ENCODE data around the gene CCT6B.

CCT6B gene

DNA sequence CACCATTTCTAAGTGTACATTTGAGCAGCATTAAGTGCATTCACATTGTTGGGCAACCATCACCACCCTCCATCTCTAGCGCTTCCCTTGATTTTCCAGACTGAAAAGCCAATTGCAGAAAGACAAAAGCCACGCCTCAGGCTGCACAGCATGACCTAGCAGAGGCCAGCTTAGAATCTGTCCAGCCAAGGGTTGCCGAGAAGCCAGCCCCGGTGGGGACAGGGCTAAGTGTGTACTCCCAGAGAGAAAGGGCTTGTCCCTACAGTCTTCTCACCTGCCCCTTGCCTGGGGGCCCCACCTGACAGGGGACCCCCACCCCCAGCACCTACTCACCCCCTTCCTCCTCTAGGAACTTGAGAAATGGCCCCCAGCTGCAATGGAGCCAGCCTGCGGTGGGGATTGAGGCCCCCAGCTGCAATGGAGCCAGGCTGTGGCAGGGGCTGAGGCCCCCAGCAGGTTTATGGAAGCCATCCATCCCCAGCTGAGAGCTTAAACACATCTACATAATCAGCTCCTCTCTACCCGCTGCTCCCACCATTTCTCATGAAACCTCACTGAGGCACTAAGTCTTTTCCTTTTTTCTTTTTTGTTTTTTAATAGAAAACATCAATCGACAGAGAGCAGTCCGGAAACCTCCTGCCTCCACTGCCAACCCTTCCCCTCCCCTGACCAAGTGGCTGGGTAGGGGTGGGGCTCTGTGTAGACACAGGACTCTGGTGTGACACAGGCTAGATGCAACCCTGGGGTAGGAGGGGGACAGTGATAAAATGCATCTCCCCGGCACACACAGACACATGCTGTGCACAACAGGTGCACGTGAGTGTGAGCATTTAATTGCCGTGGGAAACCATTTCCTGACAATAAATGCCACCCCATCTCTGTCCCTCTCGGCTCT, 77.9 kb downstream of the CCT6B start:
- no peak for DNase-seq

DNA sequence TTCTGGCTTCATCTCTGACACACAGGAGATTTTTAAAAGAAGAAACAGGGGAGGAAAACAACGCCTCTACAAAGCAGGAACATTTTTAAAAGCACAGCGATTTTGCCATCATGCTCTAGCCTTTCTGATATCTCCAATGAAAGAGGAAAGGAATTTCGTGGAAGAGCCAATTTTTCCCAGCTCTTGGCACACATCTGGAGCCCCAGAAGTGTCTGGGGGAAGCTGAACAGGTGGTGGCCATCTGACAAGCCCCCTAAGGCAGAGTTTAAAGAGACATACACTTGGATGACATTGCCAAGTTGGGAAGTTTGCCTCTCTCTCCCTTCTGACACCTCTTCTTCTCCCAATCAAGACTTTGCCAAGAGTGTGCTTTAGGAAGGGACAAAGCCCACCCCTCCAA, 82.1 kb downstream of the CCT6B start:
- no peak for DNase-seq

Data from activated naive CD4-positive, alpha-beta T cell (primary cell).